Cardiac muscle cell (in vitro differentiated cells and primary cell): Measurements from ENCODE around the gene RASSF7. TPM values are rescaled to one million over a fixed set of nuclear protein-coding genes. Genes with fewer than 3 reads are reported as not detected.

ENCODE experiments used
- DNase-seq, 2 donors: peaks; one replicate each; pipeline versions ENCODE4 v3.0.0 to v3.0.0-alpha.2; 2010 to 2017; ENCODE audit warnings: low read depth in 1 of 2, low spot score in 1 of 2
- H3K27ac ChIP-seq: fragments of 200-600 bp; sonication (generic); 2 replicates; pipeline ENCODE4 v1.5.1; 2016
- H3K27me3 ChIP-seq: fragments of 200-600 bp; sonication (generic); 2 replicates; pipeline ENCODE4 v1.6.0; 2016; ENCODE audit warnings: control low read depth
- H3K36me3 ChIP-seq: fragments of 200-600 bp; sonication (generic); 2 replicates; pipeline ENCODE4 v1.5.1; 2016; ENCODE audit warnings: control low read depth
- H3K4me1 ChIP-seq: fragments of 200-600 bp; sonication (generic); 2 replicates; pipeline ENCODE4 v1.8.1; 2017; ENCODE audit warnings: low read depth, mild to moderate bottlenecking, mixed run types
- H3K4me3 ChIP-seq: fragments of 200-600 bp; sonication (generic); 2 replicates; pipeline ENCODE4 v1.5.1; 2016; ENCODE audit warnings: mild to moderate bottlenecking
- H3K9me3 ChIP-seq: fragments of 200-600 bp; sonication (generic); 2 replicates; pipeline ENCODE4 v1.5.1; 2017; ENCODE audit warnings: low read depth, mild to moderate bottlenecking, control low read depth
- polyA plus RNA-seq: library from polyadenylated mRNA; unstranded; fragments of >200 nt; fragmentation: Nextera tagmentation; extraction: Ambion mirVana; gene quantifications from 2 replicates; pipeline ENCODE4 v1.2.1, GENCODE V29; 2016
- total RNA-seq: library from RNA; depleted of rRNA; stranded (reverse); fragments of >200 nt; gene quantifications from 2 replicates; pipeline ENCODE4 v1.2.3, GENCODE V29; 2016
- TF ChIP-seq, protein P1 (sequence below): IDR thresholded peaks from 2 replicates; pipeline ENCODE4 v1.5.1; 2012; ENCODE audit warnings: low read depth, mild to moderate bottlenecking, low read length

The RASSF7 gene
- total and polyA plus RNA-seq, 2 experiments from 2014 or later, result 49.5 to 66.7 TPM

DNA sequence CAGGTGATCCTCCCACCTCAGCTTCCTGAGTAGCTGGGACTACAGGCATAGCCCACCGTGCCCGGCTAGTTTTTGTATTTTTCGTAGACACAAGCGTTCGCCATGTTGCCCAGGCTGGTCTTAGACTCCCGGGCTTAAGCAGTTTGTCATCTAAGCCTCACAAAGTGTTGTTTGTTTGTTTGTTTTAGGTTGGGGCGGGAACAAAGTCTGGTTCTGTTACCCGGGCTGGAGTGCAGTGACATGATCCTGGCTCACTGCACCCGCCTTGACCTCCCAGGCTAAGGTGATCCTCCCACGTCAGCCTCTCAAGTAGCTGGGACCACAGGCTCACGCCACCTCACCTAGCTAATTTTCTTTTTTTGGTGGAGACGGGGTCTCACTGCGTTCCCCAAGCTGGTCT is 42.4 kb downstream of the RASSF7 start:
- H3K27me3 ChIP-seq, result no peaks in the 10 kb centered on the region
- no peak overlapping the region for H3K27ac ChIP-seq
- no peak for DNase-seq
- TF ChIP-seq, protein P1, sequence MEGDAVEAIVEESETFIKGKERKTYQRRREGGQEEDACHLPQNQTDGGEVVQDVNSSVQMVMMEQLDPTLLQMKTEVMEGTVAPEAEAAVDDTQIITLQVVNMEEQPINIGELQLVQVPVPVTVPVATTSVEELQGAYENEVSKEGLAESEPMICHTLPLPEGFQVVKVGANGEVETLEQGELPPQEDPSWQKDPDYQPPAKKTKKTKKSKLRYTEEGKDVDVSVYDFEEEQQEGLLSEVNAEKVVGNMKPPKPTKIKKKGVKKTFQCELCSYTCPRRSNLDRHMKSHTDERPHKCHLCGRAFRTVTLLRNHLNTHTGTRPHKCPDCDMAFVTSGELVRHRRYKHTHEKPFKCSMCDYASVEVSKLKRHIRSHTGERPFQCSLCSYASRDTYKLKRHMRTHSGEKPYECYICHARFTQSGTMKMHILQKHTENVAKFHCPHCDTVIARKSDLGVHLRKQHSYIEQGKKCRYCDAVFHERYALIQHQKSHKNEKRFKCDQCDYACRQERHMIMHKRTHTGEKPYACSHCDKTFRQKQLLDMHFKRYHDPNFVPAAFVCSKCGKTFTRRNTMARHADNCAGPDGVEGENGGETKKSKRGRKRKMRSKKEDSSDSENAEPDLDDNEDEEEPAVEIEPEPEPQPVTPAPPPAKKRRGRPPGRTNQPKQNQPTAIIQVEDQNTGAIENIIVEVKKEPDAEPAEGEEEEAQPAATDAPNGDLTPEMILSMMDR, result no peak
- no peaks in the 10 kb centered on the region for H3K4me1 ChIP-seq
- no peaks in the 10 kb centered on the region for H3K9me3 ChIP-seq
- no peak overlapping the region for H3K4me3 ChIP-seq
- H3K36me3 ChIP-seq, result peaks cover 60% of the 10 kb centered on the region

GRCh38 chr11:605286-606129 is 44.7 kb downstream of the RASSF7 start:
- Histone ChIP-seq H3K4me1 (no peaks in the 10 kb centered on the region), H3K27me3 (no peaks in the 10 kb centered on the region), H3K36me3 (peaks cover 74% of the 10 kb centered on the region), H3K27ac (no peak overlapping the region), H3K9me3 (no peaks in the 10 kb centered on the region), H3K4me3 (no peak overlapping the region)
- TF ChIP-seq, protein P1, result no peak
- DNase-seq, result no peak

- no peaks in the 10 kb centered on the region for H3K27me3 ChIP-seq
- H3K9me3 ChIP-seq, result no peaks in the 10 kb centered on the region
- peaks cover 82% of the 10 kb centered on the region for H3K36me3 ChIP-seq
- TF ChIP-seq, protein P1, result no peak
- no peak overlapping the region for H3K4me3 ChIP-seq
- peak in 1 of 2 donors; percentile 76 for DNase-seq
- H3K4me1 ChIP-seq, result no peaks in the 10 kb centered on the region
- H3K27ac ChIP-seq, result no peak overlapping the region
These were observed 45.5 kb downstream of the RASSF7 start for GRCh38 chr11:606245-606644.

DNA sequence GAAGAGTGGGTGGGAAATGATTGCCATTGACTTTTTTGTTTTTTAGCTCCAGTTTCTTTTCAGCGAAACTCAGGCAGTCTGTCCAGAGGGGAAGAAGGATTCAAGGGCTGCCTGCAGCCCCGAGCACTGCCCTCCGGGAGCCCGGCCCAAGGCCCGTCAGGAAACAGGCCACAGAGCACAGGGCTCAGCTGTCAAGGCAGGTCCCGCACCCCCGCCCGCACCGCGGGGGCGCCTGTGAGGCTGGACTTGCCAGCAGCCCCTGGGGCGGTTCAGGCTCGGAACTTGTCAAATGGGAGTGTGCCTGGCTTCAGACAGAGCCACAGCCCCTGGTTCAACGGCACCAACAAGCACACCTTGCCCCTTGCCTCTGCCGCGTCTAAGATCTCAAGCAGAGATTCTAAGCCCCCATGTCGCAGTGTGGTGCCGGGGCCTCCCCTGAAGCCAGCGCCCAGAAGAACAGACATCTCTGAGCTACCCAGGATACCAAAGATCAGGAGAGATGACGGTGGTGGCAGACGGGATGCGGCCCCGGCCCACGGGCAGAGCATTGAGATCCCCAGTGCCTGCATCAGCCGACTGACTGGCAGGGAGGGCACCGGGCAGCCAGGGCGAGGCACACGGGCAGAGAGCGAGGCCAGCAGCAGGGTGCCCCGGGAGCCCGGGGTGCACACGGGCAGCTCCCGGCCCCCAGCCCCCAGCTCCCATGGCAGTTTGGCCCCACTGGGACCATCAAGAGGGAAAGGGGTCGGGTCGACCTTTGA is 46.4 kb downstream of the RASSF7 start:
- TF ChIP-seq, protein P1, result no peak

GRCh38 chr11:607971-608659 is 47.3 kb downstream of the RASSF7 start:
- H3K27me3 ChIP-seq, result no peaks in the 10 kb centered on the region
- H3K27ac ChIP-seq, result no peak overlapping the region
- no peak overlapping the region for H3K4me3 ChIP-seq
- peaks cover 77% of the 10 kb centered on the region for H3K36me3 ChIP-seq
- DNase-seq, result no peak
- H3K9me3 ChIP-seq, result no peaks in the 10 kb centered on the region
- H3K4me1 ChIP-seq, result peaks cover 9% of the 10 kb centered on the region
- TF ChIP-seq, protein P1, result no peak

More for the DNA sequence above, 46.4 kb downstream of the RASSF7 start:
- Histone ChIP-seq H3K27ac (no peak overlapping the region), H3K9me3 (no peaks in the 10 kb centered on the region), H3K4me3 (no peak overlapping the region), H3K27me3 (no peaks in the 10 kb centered on the region), H3K4me1 (peaks cover 2% of the 10 kb centered on the region), H3K36me3 (peaks cover 80% of the 10 kb centered on the region)
- DNase-seq, result no peak
